ENCODE data around the gene MAGI3.
"Not testable (repeated sequence)": the region's sequence is repeated elsewhere in the genome, so short reads cannot be mapped to it uniquely, and the experiment has no call there.

Gene MAGI3

DNA sequence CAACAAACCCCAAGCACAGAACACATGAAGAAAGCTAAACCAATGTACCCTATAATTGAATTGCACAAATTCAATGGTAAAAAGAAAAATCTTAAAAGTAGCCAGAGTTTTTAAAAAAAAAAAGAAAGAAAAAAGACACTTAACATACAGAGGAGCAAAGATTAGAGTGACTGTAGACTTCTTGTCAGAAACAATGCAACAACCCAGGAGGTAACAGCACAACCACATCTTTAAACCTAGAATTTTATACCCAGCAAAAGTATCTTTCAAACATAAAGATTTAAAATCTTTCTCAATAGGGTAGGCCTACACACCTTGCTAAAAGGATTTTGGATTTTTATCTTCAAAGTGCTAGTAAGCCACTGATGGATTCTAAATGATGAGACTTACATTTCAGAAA, 304.6 kb downstream of the MAGI3 start:
- DNase-seq, result no peak

DNA sequence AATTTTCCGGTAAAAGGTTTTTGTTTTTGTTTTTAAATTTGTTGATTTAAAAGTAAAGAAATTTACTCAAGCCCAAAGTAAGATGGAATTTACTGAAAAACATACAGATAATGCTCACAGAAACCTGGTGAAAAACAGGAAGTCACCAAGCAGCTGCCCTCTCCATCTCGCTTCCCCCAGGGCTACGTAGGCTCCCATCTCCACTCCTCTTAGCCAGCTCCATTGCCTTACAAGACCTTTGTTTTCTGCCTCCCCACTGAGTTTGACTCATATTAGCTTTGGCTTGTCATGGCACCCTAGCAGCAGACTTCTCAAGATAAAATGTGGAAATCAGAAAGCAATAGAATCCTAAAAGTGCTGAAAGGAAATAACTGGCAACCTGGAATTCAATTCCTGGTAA, 311.1 kb downstream of the MAGI3 start:
- DNase-seq, result peak; percentile 20

DNA sequence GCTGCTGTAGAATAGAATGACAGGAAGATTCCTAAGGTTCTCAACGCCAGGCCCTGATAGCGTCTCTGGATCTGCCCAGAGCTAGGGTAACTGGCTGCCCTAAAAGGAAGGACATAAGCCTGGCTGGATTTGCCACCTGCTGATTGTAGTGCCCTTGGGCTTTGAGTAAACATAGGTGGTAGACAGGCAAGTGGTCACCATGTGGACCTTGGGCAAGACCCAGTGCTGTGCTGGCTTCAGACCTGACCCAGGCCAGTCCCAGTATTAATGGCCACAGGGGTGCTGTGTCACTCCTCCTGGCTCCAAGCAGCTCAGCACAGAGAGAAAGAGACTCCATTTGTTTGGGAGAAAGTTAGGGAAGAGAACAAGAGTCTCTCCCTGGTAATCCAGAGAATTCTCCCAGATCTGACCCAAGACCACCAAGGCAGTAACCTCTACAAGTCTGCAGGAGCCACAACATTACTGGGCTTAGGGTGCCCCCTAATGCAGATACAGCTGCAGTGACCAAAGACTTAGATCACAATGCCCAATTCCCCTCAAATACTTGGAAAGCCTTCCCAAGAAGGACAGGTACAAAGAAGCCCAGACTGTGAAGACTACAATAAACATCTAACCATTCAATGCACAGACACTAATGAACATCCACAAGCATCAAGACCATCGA, 324.4 kb downstream of the MAGI3 start:
- no peak for DNase-seq

DNA sequence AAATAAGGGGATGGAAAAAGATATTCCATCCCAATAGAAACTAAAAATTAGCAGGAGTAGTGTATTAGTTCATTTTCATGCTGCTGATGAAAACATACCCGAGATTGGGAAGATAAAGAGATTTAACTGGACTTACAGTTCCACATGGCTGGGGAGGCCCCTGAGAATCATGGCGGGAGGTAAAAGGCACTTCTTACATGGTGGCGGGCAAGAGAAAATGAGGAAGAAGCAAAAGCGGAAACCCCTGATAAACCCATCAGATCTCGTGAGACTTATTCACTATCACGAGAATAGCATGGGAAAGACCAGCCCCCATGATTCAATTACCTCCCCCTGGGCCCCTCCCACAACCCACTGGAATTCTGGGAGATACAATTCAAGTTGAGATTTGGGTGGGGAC, 327.2 kb downstream of the MAGI3 start:
- not testable (repeated sequence) for DNase-seq

DNA sequence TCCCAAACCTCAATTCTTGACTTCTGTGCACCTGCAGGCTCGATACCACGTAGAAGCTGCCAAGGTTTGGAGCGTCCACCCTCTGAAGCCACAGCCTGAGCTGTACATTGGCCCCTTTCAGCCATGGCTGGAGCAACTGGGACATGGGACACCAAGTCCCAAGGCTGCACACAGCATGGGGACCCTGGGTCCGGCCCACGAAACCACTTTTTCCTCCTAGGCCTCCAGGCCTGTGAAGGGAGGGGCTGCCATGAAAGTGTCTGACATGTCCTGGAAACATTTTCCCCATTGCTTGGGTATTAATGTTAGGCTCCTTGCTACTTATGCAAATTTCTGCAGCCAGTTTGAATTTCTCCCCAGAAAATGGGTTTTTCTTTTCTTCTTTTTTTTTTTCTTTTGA, 328.3 kb downstream of the MAGI3 start:
- DNase-seq, result not testable (repeated sequence)

DNA sequence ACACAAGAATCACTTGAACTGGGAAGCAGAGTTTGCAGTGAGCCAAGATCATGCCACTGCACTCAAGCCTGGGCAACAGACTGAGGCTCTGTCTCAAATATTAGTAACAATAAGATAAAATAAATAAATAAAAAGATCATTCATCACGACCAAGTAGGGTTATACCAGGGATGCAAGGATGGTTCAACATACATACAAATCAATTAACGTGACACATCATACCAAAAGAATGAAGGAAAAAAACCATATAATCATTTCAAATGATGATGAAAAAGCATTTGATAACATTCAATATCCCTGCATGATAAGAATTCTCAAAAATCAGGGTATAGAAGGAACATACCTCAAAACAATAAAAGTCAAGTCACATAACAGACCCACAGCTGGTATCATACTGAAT, 330.7 kb downstream of the MAGI3 start:
- DNase-seq, result no peak

DNA sequence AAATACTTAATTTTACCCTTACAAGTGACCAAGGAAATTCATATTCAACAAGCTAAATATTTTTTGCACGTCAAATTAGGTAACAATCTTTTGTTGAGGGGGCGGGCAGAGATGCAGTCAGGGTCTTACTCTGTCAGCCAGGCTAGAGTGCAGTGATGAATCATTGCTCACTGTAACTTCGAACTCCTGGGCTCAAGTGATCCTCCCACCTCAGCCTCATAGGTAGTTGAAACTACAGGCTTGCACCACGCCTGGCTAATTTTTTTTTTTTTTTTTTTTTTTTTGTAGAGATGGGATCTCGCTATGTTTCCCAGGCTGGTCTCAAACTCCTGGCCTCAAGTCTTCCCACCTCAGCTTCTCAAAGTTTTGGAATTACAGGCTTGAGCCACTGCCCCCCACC, 342.5 kb downstream of the MAGI3 start:
- DNase-seq, result no peak

DNA sequence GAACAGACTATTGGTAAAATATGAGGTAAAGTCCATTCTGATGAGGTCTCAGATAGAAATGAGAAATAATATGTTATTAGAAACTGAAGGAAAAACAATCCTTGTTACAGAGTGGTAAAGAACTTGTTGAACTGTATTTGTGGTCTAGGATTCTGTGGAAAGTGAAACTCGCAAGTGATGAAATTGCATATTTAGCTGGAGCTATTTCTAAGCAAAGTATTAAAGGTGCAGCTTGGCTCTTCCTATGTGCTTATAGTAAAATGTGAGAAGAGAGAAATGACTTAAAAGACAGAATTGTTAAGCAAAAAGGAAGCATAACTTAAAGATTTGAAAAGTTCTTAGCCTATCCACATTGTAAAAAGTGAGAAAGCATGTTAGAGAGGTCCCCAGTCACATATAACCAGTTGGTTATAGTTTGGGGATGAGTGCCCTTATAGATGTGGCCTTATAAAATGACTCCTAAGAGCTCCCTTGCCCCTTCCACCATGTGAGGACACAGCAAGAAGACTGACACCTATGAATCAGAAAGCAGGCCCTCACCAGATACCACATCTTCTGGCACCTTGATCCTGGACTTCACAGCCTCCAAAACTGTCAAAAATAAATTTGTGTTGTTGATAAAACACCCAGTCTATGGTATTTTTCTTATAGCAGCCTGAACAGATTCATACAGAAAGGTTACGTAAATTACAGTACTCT, 344.2 kb downstream of the MAGI3 start:
- no peak for DNase-seq
